ENCODE data around the gene PPFIA2.

The PPFIA2 gene

DNA sequence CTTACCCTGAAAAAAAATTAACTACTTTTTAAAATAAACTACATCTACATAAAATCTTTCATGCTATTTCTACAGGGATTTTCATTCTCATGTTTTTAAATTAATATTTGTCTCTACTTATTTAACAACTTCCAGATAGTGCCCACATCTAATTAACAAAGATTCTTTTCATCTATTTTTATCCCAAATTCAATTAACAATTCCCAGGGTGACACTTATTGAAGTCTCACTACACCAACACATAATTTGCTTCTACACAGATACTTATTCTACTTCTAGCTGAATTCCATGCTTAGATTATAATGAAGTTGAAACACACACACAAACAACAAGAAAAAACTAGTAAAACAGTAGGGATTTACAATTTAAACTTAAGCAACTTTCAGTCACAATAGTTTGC lies 344.7 kb downstream of the PPFIA2 start:
- H3K4me3 ChIP-seq (ENCODE audit: low read depth, low read length), result no peak overlapping the region
- no peak for DNase-seq (ENCODE audit: low read depth, low spot score)
- in situ Hi-C loops (cut with HindIII; ENCODE audit: low sequenced_read_pairs), result no loop called here
- TF ChIP-seq, protein P1, sequence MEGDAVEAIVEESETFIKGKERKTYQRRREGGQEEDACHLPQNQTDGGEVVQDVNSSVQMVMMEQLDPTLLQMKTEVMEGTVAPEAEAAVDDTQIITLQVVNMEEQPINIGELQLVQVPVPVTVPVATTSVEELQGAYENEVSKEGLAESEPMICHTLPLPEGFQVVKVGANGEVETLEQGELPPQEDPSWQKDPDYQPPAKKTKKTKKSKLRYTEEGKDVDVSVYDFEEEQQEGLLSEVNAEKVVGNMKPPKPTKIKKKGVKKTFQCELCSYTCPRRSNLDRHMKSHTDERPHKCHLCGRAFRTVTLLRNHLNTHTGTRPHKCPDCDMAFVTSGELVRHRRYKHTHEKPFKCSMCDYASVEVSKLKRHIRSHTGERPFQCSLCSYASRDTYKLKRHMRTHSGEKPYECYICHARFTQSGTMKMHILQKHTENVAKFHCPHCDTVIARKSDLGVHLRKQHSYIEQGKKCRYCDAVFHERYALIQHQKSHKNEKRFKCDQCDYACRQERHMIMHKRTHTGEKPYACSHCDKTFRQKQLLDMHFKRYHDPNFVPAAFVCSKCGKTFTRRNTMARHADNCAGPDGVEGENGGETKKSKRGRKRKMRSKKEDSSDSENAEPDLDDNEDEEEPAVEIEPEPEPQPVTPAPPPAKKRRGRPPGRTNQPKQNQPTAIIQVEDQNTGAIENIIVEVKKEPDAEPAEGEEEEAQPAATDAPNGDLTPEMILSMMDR (IDR thresholded peaks at IDR 0.05; ENCODE audit: low read depth, low read length), result no peak

DNA sequence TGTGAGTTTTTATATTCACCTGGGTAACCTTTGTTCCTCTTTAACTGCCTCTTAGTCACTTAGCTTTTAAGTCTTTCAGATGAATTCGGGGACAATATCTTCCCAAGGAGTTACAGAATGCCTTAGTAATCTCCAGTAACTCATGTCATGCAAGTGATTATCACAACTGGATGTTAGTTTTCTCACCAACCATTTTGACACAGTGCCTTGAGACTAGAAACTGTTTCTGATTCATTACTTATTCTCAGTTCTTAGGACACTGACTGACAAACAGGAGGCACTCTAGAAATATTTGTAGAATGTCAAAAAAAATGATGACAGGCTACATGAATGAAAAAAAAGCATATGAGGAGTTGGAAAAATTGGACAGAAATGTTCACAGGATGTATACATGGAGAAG lies 346.2 kb downstream of the PPFIA2 start:
- TF ChIP-seq, protein P1 (IDR thresholded peaks at IDR 0.05; ENCODE audit: low read depth, low read length), result no peak
- H3K4me3 ChIP-seq (ENCODE audit: low read depth, low read length), result no peak overlapping the region
- no peak for DNase-seq (ENCODE audit: low read depth, low spot score)
- in situ Hi-C loops (cut with HindIII; ENCODE audit: low sequenced_read_pairs), result no loop called here

DNA sequence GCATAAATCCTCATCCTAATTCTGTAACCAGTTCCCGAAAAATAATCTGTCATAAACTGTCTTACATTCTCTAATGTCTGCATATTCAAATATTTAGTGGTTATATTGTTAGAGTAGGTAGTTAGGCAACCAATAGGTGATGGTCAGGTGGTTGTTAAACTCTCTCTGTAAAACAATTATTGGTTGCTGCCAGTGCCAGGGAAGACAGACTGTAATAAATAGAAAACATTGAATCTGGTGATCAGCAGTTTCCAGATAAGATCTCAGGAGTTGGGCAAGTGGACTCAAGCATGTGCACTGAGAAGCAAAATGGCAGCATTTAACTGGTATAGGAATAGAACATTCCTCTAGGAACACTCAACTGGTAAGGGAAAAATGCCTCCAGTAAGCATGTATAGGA lies 355.8 kb downstream of the PPFIA2 start:
- H3K4me3 ChIP-seq (ENCODE audit: low read depth, low read length), result no peak overlapping the region
- in situ Hi-C loops (cut with HindIII; ENCODE audit: low sequenced_read_pairs), result no loop called here
- no peak for DNase-seq (ENCODE audit: low read depth, low spot score)
- TF ChIP-seq, protein P1 (IDR thresholded peaks at IDR 0.05; ENCODE audit: low read depth, low read length), result no peak

DNA sequence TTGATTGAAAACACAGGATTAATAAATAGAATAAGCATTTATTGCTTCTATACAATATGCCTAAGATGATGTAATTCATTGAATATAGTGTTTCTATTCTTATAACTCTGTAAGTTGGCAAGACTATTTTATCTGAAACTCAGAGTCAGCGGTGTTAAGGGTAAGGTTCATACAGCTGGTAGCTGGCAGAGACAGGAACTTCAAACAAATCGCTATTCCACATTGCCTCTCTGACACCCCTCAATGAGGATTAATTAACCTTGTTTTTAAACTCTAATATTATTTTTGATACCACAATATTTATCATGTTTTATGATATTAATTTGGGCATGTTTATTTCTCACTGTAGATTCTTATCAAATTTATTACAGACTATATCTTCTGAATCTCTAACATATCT lies 357.9 kb downstream of the PPFIA2 start:
- in situ Hi-C loops (cut with HindIII; ENCODE audit: low sequenced_read_pairs), result no loop called here

DNA sequence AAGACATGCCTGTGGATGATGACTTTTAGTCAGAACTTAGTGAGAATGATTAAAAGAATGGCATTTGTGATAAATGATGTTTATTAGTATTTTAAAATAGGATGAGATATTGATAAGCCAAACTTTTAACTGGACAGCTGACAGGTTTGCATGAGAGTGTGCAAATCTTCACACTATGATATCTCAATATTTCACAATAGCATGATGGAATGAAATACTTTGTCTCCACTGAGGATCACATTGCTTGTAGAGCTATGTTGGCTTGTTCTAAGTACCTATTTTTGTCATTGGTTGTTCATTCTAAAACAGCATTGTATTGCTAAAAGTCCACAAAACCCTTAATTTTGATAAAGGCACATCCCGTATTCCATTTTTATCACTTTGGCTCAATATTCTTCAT lies 359.1 kb downstream of the PPFIA2 start:
- in situ Hi-C loops (cut with HindIII; ENCODE audit: low sequenced_read_pairs), result no loop called here
- DNase-seq (ENCODE audit: low read depth, low spot score), result no peak
- TF ChIP-seq, protein P1 (IDR thresholded peaks at IDR 0.05; ENCODE audit: low read depth, low read length), result no peak
- H3K4me3 ChIP-seq (ENCODE audit: low read depth, low read length), result no peak overlapping the region

More for the DNA sequence above, 357.9 kb downstream of the PPFIA2 start:
- TF ChIP-seq, protein P1 (IDR thresholded peaks at IDR 0.05; ENCODE audit: low read depth, low read length), result no peak
- no peak for DNase-seq (ENCODE audit: low read depth, low spot score)
- no peak overlapping the region for H3K4me3 ChIP-seq (ENCODE audit: low read depth, low read length)

DNA sequence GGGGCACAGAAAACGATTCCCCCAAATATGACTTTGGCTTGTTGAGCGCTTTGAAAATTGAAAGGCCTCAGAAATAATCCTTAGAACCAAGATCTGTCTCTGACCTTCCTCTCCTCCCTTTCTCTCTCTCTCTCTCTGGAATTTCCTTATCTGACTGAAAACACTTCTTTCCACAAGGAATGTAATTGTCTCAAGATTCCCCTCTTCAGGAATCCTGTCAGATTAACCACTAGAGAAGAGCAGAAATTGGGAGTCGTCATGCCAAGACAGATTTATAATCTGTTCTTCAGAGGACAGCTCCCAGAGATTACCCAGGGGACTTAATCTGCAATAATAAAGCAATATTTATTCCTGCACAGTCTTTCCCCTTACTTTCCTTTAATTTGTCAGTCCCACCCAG lies 363.7 kb downstream of the PPFIA2 start:
- TF ChIP-seq, protein P1 (IDR thresholded peaks at IDR 0.05; ENCODE audit: low read depth, low read length), result no peak
- H3K4me3 ChIP-seq (ENCODE audit: low read depth, low read length), result no peak overlapping the region
- in situ Hi-C loops (cut with HindIII; ENCODE audit: low sequenced_read_pairs), result no loop called here
- no peak for DNase-seq (ENCODE audit: low read depth, low spot score)

DNA sequence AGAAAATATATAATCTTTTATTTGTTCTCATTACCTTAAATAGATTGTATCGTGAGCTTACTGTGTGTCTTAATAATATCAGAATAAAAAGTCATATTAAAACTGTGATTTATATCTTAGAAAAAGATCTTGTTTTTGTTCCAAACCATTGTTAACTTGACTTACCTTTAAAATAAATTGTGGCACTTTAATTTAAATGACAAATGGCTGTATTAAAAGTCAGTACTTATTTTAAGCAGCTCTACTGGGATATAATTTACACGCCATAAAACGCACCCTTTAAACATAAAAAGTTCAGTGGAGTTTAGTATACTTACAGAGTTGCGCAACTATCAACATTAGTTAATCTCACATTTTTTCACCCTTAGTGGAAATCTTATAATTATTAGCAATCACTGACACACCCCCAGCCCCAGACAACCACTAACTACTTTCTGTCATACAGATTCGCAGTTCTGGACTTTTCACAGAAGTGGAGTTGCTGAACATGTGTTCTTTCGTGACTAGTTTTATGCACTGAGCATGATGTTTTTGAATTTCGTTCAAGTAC lies 369.5 kb downstream of the PPFIA2 start:
- no peak for DNase-seq (ENCODE audit: low read depth, low spot score)
- TF ChIP-seq, protein P1 (IDR thresholded peaks at IDR 0.05; ENCODE audit: low read depth, low read length), result no peak
- no peak overlapping the region for H3K4me3 ChIP-seq (ENCODE audit: low read depth, low read length)
- in situ Hi-C loops (cut with HindIII; ENCODE audit: low sequenced_read_pairs), result no loop called here

Measured in astrocyte of the spinal cord (primary cell).